ENCODE results near the gene UPF3A.

The UPF3A gene

GRCh38 chr13:114320065-114320464, 38.7 kb downstream of the UPF3A start:
- no peak for DNase-seq (ENCODE audit: low read depth in 1 of 2, low spot score in 1 of 2)
- Histone ChIP-seq H3K27ac (replicated peaks) (no peak overlapping the region), H3K4me3 (replicated peaks; ENCODE audit: insufficient read depth, low read length) (no peak overlapping the region), H3K27me3 (ENCODE audit: insufficient read depth, poor library complexity, severe bottlenecking) (no peaks in the 10 kb centered on the region)
- TF ChIP-seq GABPA (IDR thresholded peaks at IDR 0.05; ENCODE audit: low read depth) (no peak), POLR2AphosphoS5 (IDR thresholded peaks at IDR 0.05; ENCODE audit: low read depth) (no peak), REST (IDR thresholded peaks at IDR 0.05; ENCODE audit: insufficient replicate concordance, low read depth) (no peak), CTCF (IDR thresholded peaks at IDR 0.05; ENCODE audit: insufficient read depth, low read length) (no peak), SPI1 (IDR thresholded peaks at IDR 0.05; ENCODE audit: borderline replicate concordance, low read depth) (no peak)

- H3K27me3 ChIP-seq (ENCODE audit: insufficient read depth, poor library complexity, severe bottlenecking): no peaks in the 10 kb centered on the region
- TF ChIP-seq SPI1 (IDR thresholded peaks at IDR 0.05; ENCODE audit: borderline replicate concordance, low read depth) (no peak), GABPA (IDR thresholded peaks at IDR 0.05; ENCODE audit: low read depth) (no peak), REST (IDR thresholded peaks at IDR 0.05; ENCODE audit: insufficient replicate concordance, low read depth) (no peak), POLR2AphosphoS5 (IDR thresholded peaks at IDR 0.05; ENCODE audit: low read depth) (no peak), CTCF (IDR thresholded peaks at IDR 0.05; ENCODE audit: insufficient read depth, low read length) (no peak)
Observed at GRCh38 chr13:114321256-114321655, 39.9 kb downstream of the UPF3A start.

GRCh38 chr13:114323349-114323748, 41.9 kb downstream of the UPF3A start:
- no peak overlapping the region for H3K4me3 ChIP-seq (replicated peaks; ENCODE audit: insufficient read depth, low read length)
- no peak for TF ChIP-seq REST (IDR thresholded peaks at IDR 0.05; ENCODE audit: insufficient replicate concordance, low read depth)
- TF ChIP-seq SPI1 (IDR thresholded peaks at IDR 0.05; ENCODE audit: borderline replicate concordance, low read depth): no peak
- no peak for TF ChIP-seq POLR2AphosphoS5 (IDR thresholded peaks at IDR 0.05; ENCODE audit: low read depth)
- no peak for TF ChIP-seq GABPA (IDR thresholded peaks at IDR 0.05; ENCODE audit: low read depth)
- no peak for TF ChIP-seq CTCF (IDR thresholded peaks at IDR 0.05; ENCODE audit: insufficient read depth, low read length)
- H3K27me3 ChIP-seq (ENCODE audit: insufficient read depth, poor library complexity, severe bottlenecking): no peaks in the 10 kb centered on the region
- no peak for DNase-seq (ENCODE audit: low read depth in 1 of 2, low spot score in 1 of 2)
- H3K27ac ChIP-seq (replicated peaks): no peak overlapping the region

More at GRCh38 chr13:114321256-114321655, 39.9 kb downstream of the UPF3A start:
- no peak overlapping the region for H3K27ac ChIP-seq (replicated peaks)
- DNase-seq (ENCODE audit: low read depth in 1 of 2, low spot score in 1 of 2): no peak
- no peak overlapping the region for H3K4me3 ChIP-seq (replicated peaks; ENCODE audit: insufficient read depth, low read length)

All from HL-60 (cell line).